Heart right ventricle (tissue), 16 donors: ENCODE results near the gene FZD2. TPM values are rescaled to one million over a fixed set of nuclear protein-coding genes. Genes with fewer than 3 reads are reported as not detected.
A peak's percentile ranks its signal among the peaks of the same experiment; 100 is the strongest.

Experiments used
- ATAC-seq, 8 donors: fragments of 200-7000 bp; cut with Tn5 transposase; one replicate each; pipeline ENCODE4 v1.9.1; 2020; ENCODE audit warnings: mild to moderate bottlenecking in 8 of 8, moderate library complexity in 8 of 8, moderate number of reproducible peaks in 1 of 8
- DNase-seq, 2 donors: peaks; one replicate each; pipeline ENCODE4 v3.0.0-alpha.2; 2020
- H3K27ac ChIP-seq, 10 donors: fragments of 200-600 bp; sonication (generic) in 2 of 10; one replicate each; pipeline versions ENCODE4 v1.5.0 to v1.8.0; 2020 to 2022; ENCODE audit warnings: mild to moderate bottlenecking in 3 of 10
- H3K27me3 ChIP-seq, 7 donors: fragments of 200-600 bp; one replicate each; pipeline ENCODE4 v1.8.0; 2021 to 2022; ENCODE audit warnings: mild to moderate bottlenecking in 2 of 7
- H3K36me3 ChIP-seq, 9 donors: fragments of 200-600 bp; sonication (generic) in 1 of 9; one replicate each; pipeline versions ENCODE4 v1.5.0 to v1.8.0; 2020 to 2022; ENCODE audit warnings: mild to moderate bottlenecking in 2 of 9
- H3K4me1 ChIP-seq, 9 donors: fragments of 200-600 bp; sonication (generic) in 1 of 9; one replicate each; pipeline versions ENCODE4 v1.5.0 to v1.8.0; 2020 to 2022; ENCODE audit warnings: mild to moderate bottlenecking in 4 of 9
- H3K4me3 ChIP-seq, 10 donors: fragments of 200-600 bp; sonication (generic) in 2 of 10; one replicate each; pipeline versions ENCODE4 v1.5.0 to v1.8.0; 2020 to 2022; ENCODE audit warnings: mild to moderate bottlenecking in 7 of 10, moderate library complexity in 2 of 10
- H3K9me3 ChIP-seq, 11 donors: fragments of 200-600 bp in 10 of 11; sonication (generic) in 2 of 11; one replicate each; pipeline versions ENCODE4 v1.5.0 to v1.8.0; 2013 to 2022; ENCODE audit warnings: mild to moderate bottlenecking in 2 of 11, control low read depth in 1 of 11, moderate library complexity in 1 of 11
- WGBS, 2 donors: extraction: QIAGEN DNeasy Blood & Tissue Kit; methylation state at CpG; one replicate each; pipeline ENCODE4 v1.1.7; 2013; ENCODE audit warnings: inconsistent platforms in 1 of 2; 5-methylcytosine and 5-hydroxymethylcytosine counted together
- intact Hi-C, 10 donors: fragments of 100-400 bp; cut with DNase I; formaldehyde crosslinking; loops; one replicate each; pipeline versions ENCODE4 v1.11.1 to v1.14.2; 2022
- polyA plus RNA-seq, 2 donors: library from polyadenylated mRNA; stranded (reverse); fragments of 200-250 nt; gene quantifications; one replicate each; pipeline ENCODE4 v1.2.3, GENCODE V29; 2013
- total RNA-seq, 10 donors: library from RNA; stranded (reverse); fragmentation: NEBNext Ultra II Directional in 3 of 10; extraction: Animal tissue kit (Norgen Biotek cat#: 25700) in 3 of 10; gene quantifications; one replicate each; pipeline versions ENCODE4 v1.2.1 to v1.2.4, GENCODE V29; 2021 to 2023
- TF ChIP-seq, protein P1 (sequence below), 9 donors: fragments of 200-600 bp; sonication (generic) in 2 of 9; IDR thresholded peaks; one replicate each; pipeline versions ENCODE4 v1.5.0 to v1.8.0; 2021 to 2022; ENCODE audit warnings: antibody characterized with exemption in 9 of 9, mild to moderate bottlenecking in 5 of 9, moderate library complexity in 1 of 9
- donor health status: Arrhythmogenic right ventricular cardiomyopathy.
- donor health status: ischemic (EF 13 %, LVEDD 7.1; RV severe dilation, severe dysfunction).
- donor health status: healthy with polysubstance abuse.
- donor health status: DM: no; HTN: yes; CAD: no.
- donor health status: DM: no; HTN: no; CAD: no.
- donor health status: ischemic (EF 25% LVEDD 6.9; RV normal size, moderate dysfunction).
- donor health status: ischemic (EF 25% LVEDD 5.7; RV mildly dilated, moderate dysfunction).
- donor health status: healthy.
- donor health status: DM: yes; HTN: yes; CAD: no.
- donor health status: Ischemic cardiomyopathy.
- donor health status: ischemic (EF 35%, LVEDD 5.7; RV mildly dilated, moderate dysfunction).
- donor health status: nonischemic (EF 11% LVEDD 7.7; RV severe dilation, severe dysfunction).
- donor health status: DM: yes; HTN: yes; CAD: no.
- donor health status: PGD.
- donor health status: ischemic (EF 29% LVEDD 5.4; RV normal size, mild dysfunction).
- donor health status: nonischemic (EF 23%, LVEDD 6.1; RV moderate dilation, normal function).

The FZD2 gene
- total and polyA plus RNA-seq, 12 donors = 0.92 to 6.9 (median 3.2) TPM

DNA sequence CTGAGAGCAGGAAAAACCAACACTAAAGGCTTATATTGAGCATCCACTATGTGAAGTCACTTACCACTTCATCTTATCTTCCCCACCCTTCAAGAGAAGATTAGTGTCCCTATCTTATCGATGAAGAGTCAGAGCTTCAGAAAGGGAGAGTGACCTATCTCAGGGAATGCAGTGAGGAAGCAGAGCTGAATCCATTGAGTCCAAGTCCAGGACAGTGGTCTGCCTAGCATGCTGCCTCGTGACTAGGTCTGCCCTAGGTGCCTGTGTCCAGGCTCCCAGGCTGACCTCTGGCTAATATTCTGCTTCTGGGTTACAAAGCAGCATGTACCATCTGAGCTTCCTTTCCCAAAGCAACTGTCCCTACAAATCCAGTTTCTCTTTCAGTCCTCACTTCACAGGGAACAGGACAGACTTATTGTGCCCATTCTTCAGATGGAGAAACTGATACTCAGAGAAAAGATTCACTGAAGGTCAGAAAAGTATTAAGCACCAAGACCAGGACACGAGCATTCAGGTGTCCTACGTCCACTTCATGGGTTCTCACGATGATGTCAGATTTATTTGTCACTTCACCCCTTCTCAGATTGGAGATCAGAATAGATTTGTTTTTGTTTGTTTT lies 13.3 kb upstream of the FZD2 start:
- H3K4me3 ChIP-seq = no peak overlapping the region
- peaks cover 0 to 26% (median 0%) of the 10 kb centered on the region in 9 donors for H3K4me1 ChIP-seq
- ATAC-seq (no peak), DNase-seq (no peak)
- H3K9me3 ChIP-seq = no peaks in the 10 kb centered on the region
- H3K27me3 ChIP-seq = peaks cover 0 to 46% (median 31%) of the 10 kb centered on the region in 7 donors
- no peaks in the 10 kb centered on the region for H3K36me3 ChIP-seq
- TF ChIP-seq, protein P1, sequence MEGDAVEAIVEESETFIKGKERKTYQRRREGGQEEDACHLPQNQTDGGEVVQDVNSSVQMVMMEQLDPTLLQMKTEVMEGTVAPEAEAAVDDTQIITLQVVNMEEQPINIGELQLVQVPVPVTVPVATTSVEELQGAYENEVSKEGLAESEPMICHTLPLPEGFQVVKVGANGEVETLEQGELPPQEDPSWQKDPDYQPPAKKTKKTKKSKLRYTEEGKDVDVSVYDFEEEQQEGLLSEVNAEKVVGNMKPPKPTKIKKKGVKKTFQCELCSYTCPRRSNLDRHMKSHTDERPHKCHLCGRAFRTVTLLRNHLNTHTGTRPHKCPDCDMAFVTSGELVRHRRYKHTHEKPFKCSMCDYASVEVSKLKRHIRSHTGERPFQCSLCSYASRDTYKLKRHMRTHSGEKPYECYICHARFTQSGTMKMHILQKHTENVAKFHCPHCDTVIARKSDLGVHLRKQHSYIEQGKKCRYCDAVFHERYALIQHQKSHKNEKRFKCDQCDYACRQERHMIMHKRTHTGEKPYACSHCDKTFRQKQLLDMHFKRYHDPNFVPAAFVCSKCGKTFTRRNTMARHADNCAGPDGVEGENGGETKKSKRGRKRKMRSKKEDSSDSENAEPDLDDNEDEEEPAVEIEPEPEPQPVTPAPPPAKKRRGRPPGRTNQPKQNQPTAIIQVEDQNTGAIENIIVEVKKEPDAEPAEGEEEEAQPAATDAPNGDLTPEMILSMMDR (IDR thresholded peaks at IDR 0.05) = no peak
- 67 to 68% methylated on average over 5 of the region's 5 CpGs for WGBS, 2 donors
- no peak overlapping the region for H3K27ac ChIP-seq
- intact Hi-C loops = no loop called here

DNA sequence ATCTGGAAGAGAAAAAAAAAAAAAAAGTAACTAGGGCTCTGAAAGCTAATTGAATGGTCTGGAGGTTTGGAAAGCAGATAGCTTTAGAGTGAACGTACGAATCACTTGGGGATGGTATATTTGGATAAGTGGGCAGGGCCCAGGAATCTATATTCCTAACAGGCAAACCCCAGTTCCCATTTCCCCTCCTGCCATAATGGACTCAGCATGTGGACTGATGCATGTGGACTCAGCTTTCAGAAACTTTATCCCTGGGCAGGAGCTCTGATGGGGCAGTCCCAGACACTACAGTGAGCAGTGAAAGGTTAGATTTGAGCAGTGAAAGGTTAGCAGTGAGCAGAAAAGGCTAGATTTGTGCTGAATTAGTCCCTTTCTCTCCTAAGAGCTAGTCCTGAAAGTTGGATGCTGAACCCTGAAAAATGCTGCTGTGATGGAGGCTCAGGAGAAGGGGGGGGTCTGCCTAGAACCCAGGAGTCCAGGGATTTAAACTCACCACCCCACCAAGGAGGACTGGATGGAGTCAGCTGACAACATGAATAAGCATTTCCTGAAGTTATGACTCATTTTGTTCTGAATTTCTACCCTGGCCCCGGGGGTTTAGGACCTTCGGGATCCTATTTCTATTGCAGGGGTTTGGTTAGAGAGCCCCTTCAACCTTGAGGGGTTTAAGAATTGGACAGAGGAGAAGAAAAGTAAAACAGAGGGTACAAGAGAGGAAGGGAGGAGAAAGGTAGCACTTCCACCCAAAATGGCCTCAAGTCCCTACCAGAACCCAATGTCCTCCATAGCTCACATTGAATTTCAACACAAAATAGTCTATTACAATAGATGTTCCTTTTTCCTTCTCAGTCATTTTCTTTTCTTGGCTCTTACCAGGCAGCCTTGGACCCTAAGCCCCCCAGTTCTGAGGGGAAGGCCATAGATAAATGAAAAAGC lies 10.3 kb upstream of the FZD2 start:
- H3K4me3 ChIP-seq = peak overlapping the region in 1 of 10 donors; percentile 27
- H3K27ac ChIP-seq = peak overlapping the region in 4 of 10 donors; percentile 0 to 89 (median 18)
- peaks cover 0 to 37% (median 0%) of the 10 kb centered on the region in 9 donors for H3K4me1 ChIP-seq
- intact Hi-C loops = no loop called here
- 57 to 58% methylated on average over 4 of the region's 4 CpGs for WGBS, 2 donors
- H3K27me3 ChIP-seq = peaks cover 0 to 19% (median 13%) of the 10 kb centered on the region in 7 donors
- H3K36me3 ChIP-seq = no peaks in the 10 kb centered on the region
- TF ChIP-seq, protein P1 (IDR thresholded peaks at IDR 0.05) = no peak
- H3K9me3 ChIP-seq = no peaks in the 10 kb centered on the region
- ATAC-seq = no peak
- no peak for DNase-seq

DNA sequence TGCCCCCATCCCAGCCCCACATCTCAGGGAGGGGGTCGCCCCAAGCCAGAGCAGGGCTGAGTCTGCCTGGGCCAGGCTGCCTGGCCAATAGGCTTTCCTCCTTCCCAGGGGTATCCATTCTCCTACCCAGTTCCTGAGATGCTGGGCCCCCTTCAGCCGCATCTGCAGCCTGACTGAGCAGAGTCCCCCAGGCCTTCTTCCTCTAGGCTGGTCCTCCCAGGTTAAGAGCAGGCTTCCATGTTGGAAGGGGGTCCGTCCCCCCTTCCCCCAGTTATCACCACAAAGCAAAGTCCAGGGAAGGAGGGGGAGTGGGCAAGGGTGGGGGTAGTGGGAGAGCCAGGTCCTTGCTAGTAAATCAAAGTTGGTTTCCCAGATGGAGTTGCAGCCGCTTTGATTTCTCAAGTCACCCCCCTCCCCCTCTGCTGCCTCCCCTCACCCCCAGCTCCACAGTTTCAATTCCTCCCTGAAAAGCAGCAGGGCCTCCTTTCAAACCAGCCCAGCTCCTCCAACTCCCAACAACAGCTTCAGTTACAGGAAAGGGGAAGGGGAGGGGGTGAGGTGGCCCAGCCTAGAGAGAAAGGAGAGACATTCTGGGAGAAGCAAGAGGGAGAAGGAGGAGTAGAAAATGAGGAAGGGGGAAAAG lies 9.5 kb upstream of the FZD2 start:
- no peaks in the 10 kb centered on the region for H3K9me3 ChIP-seq
- WGBS, 2 donors = 71 to 84% methylated on average over 4 of the region's 4 CpGs
- peak in 6 of 8 donors; percentile 43 to 70 (median 52) for ATAC-seq
- peak; percentile 16 to 17 for DNase-seq
- H3K27me3 ChIP-seq = peaks cover 0 to 15% (median 11%) of the 10 kb centered on the region in 7 donors
- H3K27ac ChIP-seq = peak overlapping the region in 4 of 10 donors; percentile 0 to 89 (median 18)
- TF ChIP-seq, protein P1 (IDR thresholded peaks at IDR 0.05) = no peak
- intact Hi-C loops = no loop called here
- peaks cover 0 to 37% (median 0%) of the 10 kb centered on the region in 9 donors for H3K4me1 ChIP-seq
- peak overlapping the region in 1 of 10 donors; percentile 27 for H3K4me3 ChIP-seq
- no peaks in the 10 kb centered on the region for H3K36me3 ChIP-seq
